ENCODE measurements around the gene NCF4.
A peak's percentile ranks its signal among the peaks of the same experiment; 100 is the strongest.

Gene NCF4

DNA sequence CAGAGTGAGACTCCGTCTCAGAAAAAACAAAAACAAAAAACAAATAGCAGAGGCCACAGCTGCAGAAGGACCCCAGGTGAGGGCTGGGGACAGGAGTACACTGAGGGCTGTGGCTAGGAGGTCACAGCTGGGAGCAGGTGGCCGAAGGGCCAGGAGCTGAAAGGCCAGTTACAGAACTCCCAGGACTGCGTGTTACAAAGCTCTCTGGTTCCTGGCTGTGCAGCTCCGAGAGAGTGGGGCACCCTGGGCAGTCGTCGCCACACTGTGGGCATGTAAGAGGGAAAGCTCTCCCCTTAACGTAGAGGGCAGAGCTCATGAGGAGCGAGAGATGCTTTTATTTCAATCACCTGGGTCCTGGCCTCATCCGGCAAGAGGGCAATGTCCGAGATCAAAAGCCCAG lies 10.1 kb upstream of the NCF4 start:
- TF ChIP-seq, protein P1, sequence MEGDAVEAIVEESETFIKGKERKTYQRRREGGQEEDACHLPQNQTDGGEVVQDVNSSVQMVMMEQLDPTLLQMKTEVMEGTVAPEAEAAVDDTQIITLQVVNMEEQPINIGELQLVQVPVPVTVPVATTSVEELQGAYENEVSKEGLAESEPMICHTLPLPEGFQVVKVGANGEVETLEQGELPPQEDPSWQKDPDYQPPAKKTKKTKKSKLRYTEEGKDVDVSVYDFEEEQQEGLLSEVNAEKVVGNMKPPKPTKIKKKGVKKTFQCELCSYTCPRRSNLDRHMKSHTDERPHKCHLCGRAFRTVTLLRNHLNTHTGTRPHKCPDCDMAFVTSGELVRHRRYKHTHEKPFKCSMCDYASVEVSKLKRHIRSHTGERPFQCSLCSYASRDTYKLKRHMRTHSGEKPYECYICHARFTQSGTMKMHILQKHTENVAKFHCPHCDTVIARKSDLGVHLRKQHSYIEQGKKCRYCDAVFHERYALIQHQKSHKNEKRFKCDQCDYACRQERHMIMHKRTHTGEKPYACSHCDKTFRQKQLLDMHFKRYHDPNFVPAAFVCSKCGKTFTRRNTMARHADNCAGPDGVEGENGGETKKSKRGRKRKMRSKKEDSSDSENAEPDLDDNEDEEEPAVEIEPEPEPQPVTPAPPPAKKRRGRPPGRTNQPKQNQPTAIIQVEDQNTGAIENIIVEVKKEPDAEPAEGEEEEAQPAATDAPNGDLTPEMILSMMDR (IDR thresholded peaks at IDR 0.05; ENCODE audit: borderline replicate concordance, insufficient read depth, low read depth, low read length) = no peak
- no peak overlapping the region for H3K4me3 ChIP-seq (ENCODE audit: low read depth, low read length)

DNA sequence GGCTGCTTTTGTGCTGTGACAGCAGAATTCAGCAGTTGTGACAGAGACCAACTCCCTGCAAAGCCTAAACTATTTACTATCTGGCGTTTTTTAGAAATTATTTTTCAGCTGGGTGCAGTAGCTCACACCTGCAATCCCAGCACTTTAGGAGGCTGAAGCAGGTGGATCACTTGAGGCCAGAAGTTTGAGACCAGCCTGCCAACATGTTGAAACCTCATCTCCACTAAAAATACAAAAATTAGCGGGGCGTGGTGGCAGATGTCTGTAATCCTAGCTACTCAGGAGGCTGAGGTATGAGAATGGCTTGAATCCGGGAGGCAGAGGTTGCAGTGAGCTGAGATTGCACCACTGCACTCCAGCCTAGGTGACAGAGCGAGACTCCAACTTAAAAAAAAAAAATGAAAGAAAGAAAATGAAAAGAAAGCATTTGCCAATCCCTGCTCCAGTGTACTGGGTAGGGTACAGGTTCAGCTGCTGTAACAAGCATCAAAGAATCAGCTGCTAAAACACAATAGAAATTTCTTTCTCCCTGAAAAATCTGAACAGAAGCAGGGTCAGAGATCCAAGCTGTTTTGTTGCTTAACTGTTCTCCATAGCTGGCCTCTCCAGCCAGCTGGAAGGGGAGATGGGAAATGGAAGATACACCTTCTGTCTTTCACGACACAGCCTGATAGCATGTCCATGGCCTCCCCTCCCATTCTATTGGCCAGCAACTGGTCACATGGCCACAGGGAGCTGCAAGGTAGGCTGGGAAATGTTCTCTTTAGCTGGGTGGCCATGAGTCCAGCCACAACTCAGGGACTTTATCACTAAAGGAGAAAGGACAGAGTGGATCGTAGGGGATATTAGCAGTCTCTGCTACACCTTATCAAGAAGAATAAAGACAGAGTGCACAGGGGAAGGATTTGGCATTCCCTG lies 8.5 kb upstream of the NCF4 start:
- TF ChIP-seq, protein P1 (IDR thresholded peaks at IDR 0.05; ENCODE audit: borderline replicate concordance, insufficient read depth, low read depth, low read length) = no peak
- no peak overlapping the region for H3K4me3 ChIP-seq (ENCODE audit: low read depth, low read length)

DNA sequence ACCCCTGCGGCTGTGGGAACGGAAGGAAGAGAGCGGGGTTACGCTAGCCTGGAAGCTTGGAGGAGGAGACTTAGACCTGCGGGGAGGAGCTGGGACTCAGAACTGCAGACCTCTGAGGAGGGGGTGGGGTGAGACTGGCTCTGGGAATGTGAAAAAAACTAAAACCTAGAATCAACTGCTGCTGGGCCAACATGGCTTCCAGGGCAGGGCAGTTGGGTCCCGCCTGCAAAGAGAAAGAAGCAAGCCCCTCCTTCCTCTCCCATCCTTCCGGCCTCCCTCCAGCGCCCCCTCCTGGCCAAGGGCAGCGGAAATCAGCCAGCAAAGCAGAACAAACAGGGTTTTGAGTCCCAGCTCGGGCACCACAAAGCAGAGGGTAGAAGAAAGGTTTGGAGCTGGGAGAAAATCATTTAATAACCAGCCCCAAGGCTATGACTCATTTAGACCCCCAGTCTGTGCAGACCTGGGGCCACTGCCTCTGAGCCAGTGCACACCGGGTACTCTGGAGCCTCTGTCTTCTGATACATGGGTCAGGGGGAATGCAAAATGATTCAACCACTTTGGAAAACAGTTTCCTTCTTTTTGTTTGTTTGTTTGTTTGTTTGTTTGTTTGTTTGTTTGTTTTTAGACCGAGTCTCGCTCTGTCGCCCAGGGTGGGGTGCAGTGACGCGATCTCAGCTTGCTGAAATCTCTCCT lies 7.3 kb upstream of the NCF4 start:
- H3K4me3 ChIP-seq (ENCODE audit: low read depth, low read length) = no peak overlapping the region
- TF ChIP-seq, protein P1 (IDR thresholded peaks at IDR 0.05; ENCODE audit: borderline replicate concordance, insufficient read depth, low read depth, low read length) = peak; percentile 84

DNA sequence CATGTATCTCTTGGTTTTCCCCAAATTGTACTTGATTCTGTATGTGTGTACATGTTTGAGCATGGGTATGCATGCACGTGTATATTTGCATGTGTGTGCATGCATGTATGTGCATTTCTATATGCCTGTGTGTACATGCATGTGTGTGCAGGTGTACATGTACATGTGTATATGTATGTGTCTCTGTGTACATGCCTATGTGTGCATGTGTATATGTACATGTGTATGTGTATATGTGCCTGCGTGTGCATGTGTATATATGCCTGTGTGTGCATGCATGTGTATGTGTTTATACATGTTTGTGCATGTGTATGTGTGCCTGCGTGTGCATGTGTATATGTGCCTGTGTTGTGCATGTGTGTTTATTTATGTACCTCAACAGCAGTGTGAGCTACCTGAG lies 5.3 kb upstream of the NCF4 start:
- TF ChIP-seq, protein P1 (IDR thresholded peaks at IDR 0.05; ENCODE audit: borderline replicate concordance, insufficient read depth, low read depth, low read length) = no peak
- no peak overlapping the region for H3K4me3 ChIP-seq (ENCODE audit: low read depth, low read length)

DNA sequence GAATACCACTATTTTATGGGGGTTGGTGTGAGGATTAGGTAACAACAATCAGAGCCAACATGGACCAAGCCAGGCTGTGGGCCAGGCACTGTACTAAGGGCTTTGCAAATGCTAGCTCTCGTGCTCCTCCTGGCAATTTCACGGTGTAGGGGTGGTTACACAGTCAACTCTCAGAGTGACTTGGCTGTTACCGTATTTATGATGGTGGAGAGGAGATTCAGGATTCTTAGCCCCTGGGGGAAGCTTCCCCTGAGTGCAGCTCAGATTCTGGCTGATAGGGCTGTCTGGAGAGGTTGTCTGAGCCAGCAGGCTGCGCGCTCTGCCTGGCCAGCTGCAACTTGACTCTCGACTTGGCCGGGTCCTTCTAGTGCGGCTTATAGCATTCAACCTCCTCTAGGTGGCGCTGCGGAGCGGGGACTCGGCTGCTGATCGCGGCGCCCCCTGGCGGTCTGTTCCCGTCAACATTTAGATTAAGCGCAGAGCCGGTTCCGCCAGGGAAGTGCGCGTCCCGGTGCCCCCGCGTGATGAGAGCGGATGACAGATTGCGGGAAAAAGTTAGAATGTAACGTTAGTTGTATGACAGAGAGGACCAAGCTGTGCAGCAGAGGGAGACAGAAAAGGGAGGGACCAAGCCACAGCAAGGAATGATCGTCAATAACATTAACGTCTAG lies 4.5 kb upstream of the NCF4 start:
- TF ChIP-seq, protein P1 (IDR thresholded peaks at IDR 0.05; ENCODE audit: borderline replicate concordance, insufficient read depth, low read depth, low read length) = peak; percentile 100
- no peak overlapping the region for H3K4me3 ChIP-seq (ENCODE audit: low read depth, low read length)

DNA sequence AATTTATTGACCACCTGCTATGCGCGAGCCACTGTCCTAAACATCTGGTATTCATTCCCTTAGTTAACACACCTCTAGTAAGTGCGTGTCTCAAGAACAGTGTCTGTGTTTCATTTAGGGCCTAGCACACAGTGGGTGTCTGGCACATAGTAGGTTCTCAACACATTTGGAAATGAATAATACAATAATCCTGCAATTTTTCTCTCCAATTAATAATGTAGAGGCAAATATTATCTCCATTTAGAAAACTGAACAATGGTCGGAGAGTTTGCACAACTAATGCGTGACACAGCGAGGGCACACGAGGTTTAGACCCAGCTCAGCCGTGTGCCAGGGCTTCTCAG lies 4.0 kb upstream of the NCF4 start:
- H3K4me3 ChIP-seq (ENCODE audit: low read depth, low read length) = no peak overlapping the region
- TF ChIP-seq, protein P1 (IDR thresholded peaks at IDR 0.05; ENCODE audit: borderline replicate concordance, insufficient read depth, low read depth, low read length) = no peak

All from GM12875 (cell line).